HG03196 (cell line): ENCODE results near the gene CHKB.
"Not testable (repeated sequence)": the region's sequence is repeated elsewhere in the genome, so short reads cannot be mapped to it uniquely, and the experiment has no call there.

ENCODE experiments used
- ATAC-seq: cut with Tn5 transposase; IDR thresholded peaks from one replicate; pipeline ENCODE4 v1.9.1; 2021; ENCODE audit not compliant: unreplicated experiment

Gene CHKB, protein sequence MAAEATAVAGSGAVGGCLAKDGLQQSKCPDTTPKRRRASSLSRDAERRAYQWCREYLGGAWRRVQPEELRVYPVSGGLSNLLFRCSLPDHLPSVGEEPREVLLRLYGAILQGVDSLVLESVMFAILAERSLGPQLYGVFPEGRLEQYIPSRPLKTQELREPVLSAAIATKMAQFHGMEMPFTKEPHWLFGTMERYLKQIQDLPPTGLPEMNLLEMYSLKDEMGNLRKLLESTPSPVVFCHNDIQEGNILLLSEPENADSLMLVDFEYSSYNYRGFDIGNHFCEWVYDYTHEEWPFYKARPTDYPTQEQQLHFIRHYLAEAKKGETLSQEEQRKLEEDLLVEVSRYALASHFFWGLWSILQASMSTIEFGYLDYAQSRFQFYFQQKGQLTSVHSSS

DNA sequence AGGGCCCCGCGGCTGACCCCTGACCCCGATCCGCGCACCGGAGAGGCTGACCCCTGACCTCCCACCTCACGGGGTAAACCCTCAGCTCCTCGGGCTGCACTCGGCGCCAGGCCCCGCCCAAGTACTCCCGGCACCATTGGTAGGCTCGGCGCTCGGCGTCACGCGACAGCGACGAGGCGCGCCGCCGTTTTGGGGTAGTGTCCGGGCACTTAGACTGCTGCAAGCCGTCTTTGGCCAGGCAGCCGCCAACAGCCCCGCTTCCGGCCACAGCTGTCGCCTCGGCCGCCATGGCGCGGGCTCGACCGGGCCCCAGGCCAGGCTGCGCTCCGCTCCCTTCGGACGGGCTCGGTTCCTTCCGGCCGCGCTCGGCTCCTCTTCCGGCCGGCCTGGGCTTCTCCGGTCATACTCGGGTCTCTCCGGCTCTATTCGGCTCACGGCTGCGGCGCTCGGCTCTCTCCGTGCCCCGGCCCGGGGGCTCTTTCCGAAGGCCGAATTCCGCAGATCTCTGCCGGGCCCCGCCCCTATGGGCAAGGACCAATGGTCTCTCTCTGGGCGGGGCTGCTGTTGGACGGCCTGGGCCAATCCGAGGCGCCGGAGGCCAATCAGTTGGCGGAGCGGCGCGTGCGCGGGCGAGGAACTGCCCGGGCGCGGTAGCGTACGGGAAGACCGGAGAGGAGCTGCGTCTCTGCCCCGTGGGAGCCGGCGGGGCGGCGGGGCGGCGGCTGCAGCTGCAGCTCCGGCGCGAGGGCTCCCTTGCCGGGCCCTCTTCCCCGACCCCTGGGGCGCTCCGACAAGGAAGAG is at the start of gene CHKB:
TSS of gene CHKB (minus strand) at position 357 of the 801 bp plus-strand sequence. CDS start at position 289, 68 bp downstream.
- ATAC-seq = peak; percentile 90

DNA sequence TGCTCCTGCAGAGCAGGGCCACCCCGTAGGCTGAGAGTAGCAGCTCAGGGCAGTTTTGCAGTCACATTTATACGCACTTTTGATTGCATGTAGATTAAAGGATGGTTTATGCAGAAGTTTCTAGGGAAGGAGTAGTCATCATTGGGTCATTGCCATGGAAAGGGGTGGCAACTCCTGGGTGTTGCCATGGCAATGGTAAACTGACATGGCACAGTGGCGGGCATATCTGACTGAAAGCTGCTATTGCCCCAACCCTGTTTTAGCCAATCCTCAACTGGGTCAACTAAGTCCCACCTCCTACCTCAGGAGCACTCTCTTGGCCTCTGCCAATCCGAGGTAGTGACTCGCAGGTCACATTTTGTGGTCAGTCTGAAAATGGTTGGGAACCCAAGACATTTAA is 47.7 kb upstream of the CHKB start:
- no peak for ATAC-seq

DNA sequence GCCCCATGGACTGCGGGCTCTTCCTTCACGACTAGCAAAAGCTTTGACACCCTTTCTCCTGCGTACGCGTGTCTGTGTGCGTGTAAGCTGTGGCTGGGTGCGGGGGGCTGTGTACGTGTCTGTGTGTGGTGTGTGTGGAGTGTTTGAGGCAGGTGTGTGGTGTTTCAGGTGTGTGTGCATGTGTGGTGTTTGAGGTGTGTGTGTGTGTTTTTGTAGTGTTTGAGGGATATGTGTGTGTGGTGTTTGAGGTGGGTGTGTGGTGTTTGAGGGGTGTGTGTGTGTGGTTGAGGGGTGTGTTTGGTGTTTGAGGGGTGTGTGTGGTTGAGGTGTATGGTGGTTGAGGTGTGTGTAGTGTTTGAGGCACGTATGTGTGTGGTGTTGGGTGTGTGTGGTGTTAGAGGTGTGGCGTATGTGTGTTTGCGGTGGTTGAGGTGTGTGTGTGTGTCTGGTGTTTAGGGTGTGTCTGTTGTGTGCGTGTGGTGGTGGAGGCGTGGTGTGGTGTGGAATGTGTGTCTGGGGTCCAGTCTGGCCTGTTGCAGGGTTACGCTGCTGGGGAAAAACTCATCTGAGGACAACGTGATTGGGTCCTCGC is 46.0 kb upstream of the CHKB start:
- no peak for ATAC-seq

DNA sequence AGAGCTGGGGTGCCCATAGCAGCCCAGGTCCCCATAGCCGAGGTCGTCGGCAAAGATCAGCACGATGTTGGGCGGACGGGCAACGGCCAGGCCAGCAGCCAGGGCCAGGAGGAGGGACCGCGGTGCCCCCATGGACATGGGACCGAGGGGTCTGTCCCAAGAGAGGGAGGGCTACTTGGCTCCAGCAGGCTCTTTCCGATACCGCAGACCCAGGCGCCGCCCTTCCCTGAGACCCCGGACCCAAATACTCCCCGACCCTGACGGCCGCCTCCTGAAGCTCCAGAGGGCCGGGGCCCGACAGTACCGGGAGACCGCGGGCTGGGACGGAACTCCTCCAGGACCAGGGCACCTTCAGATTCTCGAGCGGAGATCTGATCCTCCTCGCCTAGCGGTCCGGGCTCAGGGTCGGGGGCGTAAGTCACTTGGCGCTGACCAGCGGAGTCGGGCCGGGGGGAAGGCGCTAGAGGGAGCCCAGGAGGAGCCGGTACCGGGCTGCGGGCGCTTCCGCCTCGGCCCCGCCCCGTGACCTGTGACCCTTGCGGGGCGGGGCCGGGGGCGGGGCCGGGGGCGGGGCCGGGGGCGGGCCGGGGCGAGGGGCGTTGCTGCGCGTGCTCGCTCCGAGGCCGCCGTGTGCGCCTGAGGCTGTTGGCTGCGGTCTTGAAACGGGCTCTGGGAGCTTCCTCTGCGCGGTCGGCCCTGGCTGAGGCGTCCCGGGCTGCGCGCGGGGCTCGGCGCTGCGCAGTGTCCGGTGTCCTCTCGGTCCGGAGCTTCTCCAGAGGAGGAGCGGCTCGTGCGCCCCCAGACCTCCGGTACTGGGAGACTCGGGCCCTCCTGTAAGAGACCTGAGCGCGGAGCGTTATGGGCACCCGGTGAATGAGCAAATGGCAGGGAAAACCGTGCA is 45.2 kb upstream of the CHKB start, which contains the start of gene ARSA:
TSS of gene ARSA (minus strand) at position 511 of the 901 bp plus-strand sequence. CDS start at position 138, 373 bp downstream.
- peak; percentile 63 for ATAC-seq

DNA sequence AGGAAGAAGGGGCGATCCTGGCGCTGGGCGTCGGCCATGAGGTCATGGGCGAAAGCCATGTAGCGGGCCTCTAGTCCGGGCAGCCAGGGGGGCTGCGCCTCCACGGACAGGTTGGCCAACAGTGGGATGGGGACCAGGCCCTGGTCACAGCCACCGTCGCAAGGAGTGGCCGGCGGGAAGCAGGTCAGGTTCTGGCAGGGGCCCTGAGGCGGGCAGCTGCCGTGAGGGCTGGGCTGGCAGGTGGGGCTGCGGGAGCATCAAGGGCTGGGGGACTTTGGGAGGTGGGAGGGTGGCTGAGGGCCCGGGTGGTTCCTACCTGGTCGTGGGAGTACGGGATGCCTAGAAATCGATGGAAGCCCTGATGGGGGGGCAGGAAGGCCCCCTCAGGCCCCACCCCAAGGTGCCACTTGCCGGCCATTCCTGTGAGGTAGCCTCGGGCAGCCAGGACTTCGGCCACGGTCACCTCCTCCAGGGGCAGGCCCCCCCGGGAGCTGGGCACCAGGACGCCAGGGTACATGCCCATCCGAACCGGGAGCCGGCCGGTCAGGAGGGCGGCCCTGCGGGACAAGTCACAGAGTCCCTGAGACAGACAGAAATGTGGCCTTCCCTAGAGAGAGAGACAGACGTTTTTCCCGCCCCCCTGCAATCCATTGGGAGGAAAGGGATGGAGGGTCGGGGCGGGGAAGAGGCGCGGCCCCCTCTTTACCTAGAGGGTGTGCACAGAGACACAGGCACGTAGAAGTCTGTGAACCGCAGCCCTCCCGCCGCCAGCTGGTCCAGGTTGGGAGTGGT is 44.4 kb upstream of the CHKB start:
- ATAC-seq = no peak

DNA sequence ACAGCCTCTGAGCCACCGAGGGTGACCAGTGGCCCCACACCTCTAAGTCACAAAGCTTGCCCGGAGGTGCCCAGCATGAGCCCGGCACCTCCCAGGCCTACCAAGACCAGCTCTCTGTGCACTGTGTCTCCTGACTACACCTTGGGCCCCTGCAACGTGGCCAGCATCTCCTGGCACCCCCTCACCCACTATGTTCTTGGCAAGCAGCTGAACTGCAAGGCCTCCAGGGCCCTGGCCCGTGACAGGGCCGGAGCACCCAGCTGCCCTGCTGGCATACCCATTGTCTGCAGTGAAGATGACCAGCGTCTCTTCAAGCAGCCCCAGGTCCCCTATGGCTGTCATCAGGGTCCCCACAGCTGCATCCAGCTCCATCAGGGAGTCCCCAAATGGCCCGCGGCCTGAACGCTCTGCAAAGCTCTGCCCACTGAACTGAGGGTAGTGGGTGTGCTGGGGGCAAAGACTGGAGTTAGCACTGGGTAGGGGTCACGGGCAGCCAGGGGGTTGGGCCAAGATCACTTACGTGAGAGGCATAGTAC is 43.7 kb upstream of the CHKB start:
- no peak for ATAC-seq

DNA sequence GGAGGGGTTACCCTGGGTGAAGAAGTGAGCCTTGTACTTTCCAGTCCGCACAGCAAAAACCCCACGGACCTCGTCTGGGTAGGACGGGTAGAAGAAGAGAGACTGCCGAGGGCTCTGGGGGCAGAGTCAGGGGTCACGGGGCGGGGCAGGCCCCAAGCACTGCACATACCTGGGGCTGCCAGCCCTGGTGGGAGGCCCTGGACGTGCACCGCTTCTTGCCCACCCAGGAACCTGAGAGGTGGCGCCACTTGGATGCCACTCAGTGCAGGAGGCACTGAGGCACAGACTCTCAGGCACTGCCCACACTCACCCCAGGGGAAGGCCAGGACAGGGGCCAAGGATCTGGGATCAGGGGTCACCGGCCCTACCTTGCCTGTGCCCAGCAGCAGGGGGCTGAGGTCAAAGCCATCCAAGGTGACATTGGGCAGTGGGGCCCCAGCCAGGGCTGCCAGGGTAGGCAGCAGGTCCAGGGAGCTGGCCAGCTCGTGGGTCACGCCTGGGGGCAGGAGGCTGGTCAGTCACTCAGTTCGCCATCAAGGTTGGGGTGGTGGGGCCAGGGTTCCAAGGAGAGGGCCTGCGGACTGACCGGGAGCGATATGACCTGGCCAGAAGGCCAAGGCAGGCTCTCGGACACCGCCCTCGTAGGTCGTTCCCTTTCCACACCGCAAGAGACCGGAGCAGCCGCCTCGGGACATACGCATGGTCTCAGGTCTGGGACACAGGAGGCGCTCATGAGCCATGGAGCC is 43.1 kb upstream of the CHKB start:
- ATAC-seq = no peak

DNA sequence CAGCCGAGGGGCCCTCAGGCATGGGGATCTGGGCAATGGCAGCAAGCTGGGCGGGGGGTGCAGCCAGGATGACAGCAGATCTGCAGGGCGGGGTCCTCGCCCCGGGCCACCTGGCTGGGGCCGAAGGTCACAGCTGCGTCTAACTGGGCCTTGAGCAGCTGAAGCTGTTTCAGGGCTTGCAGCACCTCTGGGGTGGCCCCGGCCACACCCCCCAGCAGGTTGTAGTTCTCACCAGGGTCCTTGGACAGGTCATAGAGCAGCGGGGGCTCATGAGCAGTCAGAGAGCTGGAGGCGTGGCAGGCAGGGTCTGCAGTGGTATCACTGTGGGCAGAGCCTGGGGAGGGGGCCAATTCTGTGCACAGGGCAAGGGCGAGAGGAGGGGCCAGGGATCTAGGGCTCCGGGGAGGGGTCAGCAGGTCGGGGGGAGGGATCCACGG is 42.5 kb upstream of the CHKB start:
- ATAC-seq = no peak

DNA sequence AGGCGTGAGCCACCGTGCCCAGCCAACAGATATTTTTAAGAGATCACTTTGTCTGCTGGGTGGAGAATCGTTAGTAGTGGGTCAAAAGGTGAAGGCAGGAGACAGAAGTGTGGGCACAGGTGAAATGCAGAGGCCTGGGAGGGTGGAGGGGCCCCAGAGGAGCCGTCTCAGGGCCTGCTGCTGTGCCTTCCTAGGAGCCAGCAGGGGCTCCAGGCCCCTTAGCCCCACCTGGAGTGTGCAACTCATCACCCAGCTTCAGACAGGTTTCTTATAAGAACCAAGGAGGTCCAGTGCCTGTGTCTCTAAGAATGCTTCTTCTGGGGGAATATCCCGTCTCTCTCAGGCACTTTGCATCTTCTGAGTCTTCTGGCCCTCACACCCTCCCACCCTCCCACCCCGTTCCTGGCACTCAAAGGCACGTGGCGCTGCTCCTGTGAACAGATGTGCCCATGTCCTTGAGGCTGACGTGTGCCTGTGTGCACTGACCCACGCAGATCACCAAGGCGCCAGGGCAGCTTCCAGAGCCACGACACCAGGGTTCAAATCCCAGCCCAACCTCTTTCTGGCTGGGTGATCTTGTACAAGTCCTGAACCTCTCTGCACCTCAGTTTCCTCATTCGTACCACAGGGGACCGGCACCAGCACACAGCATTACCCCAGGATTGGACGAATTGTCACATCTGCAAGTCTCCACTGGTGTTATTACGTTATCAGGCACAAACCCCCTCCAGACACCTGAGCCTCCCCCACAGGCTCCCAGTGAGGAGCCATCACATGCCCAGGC is 41.9 kb upstream of the CHKB start:
- ATAC-seq = no peak

DNA sequence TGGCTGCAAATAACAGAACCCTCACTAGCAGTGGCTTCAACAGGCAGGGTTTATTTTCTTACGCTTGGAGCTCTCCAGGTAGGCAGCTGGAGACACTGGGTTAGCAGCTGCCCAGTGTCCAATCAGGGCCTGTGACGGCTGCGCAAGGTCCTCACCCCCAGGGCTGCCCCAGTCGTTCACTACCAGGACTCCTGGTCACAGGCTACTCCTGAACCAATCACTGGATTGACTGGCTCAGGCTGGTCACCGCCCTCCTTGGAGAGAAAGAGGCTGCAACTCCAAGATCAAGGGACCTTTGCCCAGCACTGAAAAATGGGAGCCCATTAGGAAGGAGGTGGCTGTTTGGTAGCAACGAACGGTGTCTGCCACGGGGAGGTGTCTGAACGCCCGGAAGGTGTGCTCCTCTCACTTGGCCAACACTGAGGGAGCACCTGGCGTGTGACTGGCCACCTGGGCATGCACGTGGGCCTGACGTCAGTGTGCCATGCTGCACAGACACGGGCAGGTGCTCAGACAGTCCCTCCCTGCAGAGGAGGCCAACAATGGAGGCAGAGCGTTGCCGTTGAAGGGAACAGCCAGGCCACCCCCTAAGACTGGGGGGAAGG is 40.2 kb upstream of the CHKB start:
- no peak for ATAC-seq

DNA sequence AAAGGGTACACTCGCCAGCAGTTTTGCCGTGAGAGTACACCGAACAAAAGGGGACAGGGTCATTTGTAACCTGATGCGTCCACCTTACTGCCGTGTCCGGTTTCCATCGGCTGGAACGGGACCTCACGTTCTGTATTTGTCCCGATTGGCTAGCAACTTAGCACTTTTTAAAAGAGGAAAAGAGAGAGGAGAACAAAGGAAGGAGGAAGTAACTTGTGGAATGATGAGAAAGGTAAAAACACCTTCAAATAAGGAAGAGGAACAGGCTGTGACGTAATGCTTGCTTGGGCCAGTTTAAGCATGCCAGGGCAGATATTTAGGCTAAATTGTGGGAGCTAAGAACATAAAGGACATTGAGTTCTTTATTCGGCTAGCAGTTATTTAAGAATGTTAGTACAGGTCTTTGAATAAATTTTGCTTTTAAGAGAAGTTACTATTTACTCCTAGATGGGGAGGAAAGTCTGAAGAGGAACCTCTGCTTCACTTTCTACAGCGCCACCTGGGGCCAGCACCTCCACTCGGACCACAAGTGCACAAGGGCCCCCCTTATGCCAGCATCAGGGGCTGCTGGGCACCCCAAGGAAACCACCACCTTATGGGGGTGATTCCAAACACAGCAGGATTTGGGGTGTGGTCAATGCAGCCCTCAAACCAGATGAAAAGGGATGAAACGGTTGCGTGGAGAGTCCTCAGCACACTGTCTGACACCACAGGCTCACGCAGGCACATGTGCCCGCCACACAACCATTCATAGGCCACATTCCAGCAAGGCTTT is 39.5 kb upstream of the CHKB start:
- ATAC-seq = no peak

DNA sequence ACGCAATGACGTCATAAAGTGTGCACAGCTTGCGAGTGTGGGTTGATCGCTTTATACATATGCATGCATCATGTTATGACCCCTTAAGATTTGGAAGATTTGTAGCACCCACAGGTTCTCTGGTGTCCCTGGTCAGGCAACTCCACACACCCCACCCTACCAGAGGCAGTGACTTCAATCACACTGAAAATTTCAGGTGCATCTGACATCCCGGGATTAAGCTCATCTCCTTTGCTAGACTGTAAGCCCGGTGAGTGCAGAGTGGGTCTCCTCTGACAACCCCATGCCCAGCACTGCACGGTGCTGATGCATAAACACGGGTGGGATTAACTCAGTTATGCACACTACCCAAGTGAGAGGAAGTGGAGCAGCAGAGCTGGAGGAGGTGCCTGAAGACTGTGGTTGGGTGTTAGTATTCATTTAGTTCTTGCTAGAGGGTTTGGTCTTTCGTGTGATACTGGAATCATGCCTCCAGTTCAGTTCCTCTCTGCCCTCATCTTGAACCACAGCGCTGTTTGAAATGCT is 38.8 kb upstream of the CHKB start:
- ATAC-seq = peak; percentile 31

DNA sequence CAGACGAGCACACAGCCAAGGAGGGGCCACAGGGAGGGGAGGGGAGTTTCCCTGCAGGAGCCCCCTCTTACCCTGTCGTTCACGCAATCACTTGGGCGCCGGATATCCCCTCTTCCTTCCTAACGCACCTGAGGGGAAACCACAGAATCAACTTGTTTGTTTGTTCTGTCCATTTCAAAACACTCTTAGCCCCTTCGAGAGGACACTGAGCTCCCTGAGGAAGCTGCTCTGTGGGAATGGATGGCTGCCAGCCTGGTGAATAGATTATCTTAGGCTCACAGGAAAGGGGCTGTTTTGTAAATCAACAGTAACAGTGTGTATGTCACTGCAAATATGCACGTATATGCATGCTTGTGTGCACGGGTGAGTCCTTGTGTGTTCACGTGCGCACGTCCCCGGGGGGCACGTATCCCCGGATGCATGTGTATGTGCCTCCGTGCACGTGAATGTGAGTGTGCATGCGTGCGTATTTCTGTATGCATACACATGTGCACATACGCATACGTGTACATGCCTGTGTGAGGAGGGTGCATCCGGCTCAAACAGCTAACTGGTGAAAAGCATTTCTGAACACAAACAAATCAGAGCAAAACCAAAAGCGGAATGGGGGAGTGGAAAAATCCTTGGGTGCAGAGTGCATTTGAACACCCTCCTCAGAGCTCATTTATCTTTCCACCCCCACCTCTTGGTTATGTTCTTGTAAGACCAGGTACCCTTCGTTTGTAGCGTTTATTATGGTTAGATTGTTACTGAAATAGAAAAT is 38.1 kb upstream of the CHKB start:
- ATAC-seq = peak; percentile 57

DNA sequence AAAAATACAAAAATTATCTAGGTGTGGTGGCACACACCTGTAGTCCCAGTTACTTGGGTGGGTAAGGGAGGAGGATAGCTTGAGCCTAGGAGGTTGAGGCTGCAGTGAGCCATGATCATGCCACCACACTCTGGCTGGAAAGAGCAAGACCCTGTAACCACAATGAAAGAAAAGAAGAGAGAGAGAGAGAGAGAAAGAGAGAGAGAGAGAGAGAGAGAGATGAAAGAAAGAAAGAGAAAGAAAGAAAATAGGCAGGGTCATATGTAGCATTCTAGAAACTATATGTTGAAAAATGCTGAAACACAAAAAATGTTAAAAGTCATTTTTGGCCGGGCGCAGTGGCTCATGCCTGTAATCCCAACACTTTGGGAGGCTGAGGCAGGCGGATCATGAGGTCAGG is 31.6 kb upstream of the CHKB start:
- ATAC-seq = not testable (repeated sequence)

DNA sequence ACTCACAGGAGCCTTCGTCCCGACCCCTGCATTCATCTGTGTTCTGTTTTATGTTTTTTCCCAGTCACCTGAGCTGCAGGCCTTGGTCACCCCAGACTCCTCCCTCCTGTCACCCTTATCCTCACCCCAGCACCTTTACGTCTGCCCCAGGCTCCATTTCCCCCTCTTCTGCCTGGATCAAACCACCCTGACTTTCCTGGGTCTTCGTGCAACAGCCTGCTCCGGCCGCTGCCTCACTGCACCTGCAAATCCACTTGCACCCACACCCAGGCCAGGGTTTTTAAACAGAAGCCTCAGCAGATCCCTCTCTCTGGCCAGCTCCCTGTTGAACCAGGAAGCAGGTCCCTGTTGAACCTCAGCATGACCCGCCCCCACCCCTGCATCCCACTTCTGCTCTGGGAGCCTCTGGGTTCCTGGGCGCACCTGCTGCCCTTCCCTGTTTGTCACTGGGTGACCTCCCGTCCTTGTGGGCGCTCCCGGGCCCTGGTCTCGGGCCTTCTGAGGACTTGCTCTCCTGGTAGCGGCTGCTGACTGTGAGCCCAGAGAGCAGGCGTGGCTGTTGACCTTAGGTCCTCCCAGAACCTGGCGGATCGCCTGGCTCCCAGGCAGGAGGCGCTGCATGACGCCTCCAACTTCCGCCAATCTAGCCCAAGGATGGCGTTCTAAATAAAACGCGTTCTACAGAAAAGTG is 30.8 kb upstream of the CHKB start:
- ATAC-seq = no peak
